ENCODE measurements around the gene FAM81A. TPM values are rescaled to one million over a fixed set of nuclear protein-coding genes. Genes with fewer than 3 reads are reported as not detected.

The FAM81A gene
- total RNA-seq, 1 donor from 2014 or later: 2.9 TPM

DNA sequence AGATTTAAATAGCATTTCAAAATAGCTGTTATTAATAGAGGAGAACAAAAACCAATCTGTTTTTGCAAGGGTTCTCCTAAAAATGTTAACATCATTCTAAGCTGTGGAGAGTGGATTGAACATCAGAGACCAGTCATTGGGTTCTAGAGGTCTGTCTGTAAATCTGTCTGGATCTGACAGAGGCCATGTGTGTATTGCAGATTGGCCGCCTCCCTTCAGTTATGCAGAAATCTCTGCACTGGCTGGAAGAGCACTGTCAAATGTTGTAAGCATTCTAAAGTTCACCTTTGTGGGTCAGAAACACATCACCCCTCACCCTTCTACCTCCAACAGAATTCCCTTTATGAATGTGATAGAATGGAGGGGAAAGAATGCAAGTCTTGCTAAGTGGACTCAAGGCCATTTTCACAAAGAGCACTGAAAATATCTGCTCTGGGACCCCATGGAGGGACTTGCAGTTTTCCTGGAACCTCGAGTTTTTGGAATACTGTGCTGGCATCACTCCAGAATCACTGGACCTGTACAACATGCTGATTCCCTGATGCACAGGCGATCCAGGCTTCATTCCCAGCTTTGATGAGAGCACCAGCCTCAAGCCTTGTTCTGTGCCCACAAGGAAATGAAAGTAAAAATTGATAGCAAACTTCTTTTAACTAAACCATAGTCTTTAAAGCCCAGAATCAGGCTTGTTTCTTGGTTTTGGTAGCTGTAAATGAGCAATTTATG lies 8.4 kb downstream of the FAM81A start:
- H3K4me3 ChIP-seq: no peak overlapping the region
- H3K27me3 ChIP-seq (ENCODE audit: low read depth): no peaks in the 10 kb centered on the region
- no peak overlapping the region for H3K27ac ChIP-seq (replicated peaks)
- no peaks in the 10 kb centered on the region for H3K9me3 ChIP-seq (replicated peaks)
- TF ChIP-seq CTCF (IDR thresholded peaks at IDR 0.05; ENCODE audit: borderline replicate concordance): no peak
- no peaks in the 10 kb centered on the region for H3K4me1 ChIP-seq
- DNase-seq: no peak
- intact Hi-C loops (cut with micrococcal nuclease): no loop called here
- no peaks in the 10 kb centered on the region for H3K36me3 ChIP-seq

GRCh38 chr15:59447367-59447766 lies 9.4 kb downstream of the FAM81A start:
- Histone ChIP-seq H3K4me1 (no peaks in the 10 kb centered on the region), H3K27ac (replicated peaks) (no peak overlapping the region)
- intact Hi-C loops (cut with micrococcal nuclease): no loop called here

GRCh38 chr15:59448871-59449270 lies 10.9 kb downstream of the FAM81A start:
- Histone ChIP-seq H3K36me3 (no peaks in the 10 kb centered on the region), H3K27ac (replicated peaks) (no peak overlapping the region), H3K27me3 (ENCODE audit: low read depth) (no peaks in the 10 kb centered on the region), H3K9me3 (replicated peaks) (no peaks in the 10 kb centered on the region), H3K4me3 (no peak overlapping the region), H3K4me1 (no peaks in the 10 kb centered on the region)
- no peak for DNase-seq
- no peak for TF ChIP-seq CTCF (IDR thresholded peaks at IDR 0.05; ENCODE audit: borderline replicate concordance)
- intact Hi-C loops (cut with micrococcal nuclease): no loop called here

More at GRCh38 chr15:59447367-59447766, 9.4 kb downstream of the FAM81A start:
- no peaks in the 10 kb centered on the region for H3K27me3 ChIP-seq (ENCODE audit: low read depth)
- H3K9me3 ChIP-seq (replicated peaks): no peaks in the 10 kb centered on the region
- no peaks in the 10 kb centered on the region for H3K36me3 ChIP-seq
- DNase-seq: no peak
- no peak overlapping the region for H3K4me3 ChIP-seq
- no peak for TF ChIP-seq CTCF (IDR thresholded peaks at IDR 0.05; ENCODE audit: borderline replicate concordance)

DNA sequence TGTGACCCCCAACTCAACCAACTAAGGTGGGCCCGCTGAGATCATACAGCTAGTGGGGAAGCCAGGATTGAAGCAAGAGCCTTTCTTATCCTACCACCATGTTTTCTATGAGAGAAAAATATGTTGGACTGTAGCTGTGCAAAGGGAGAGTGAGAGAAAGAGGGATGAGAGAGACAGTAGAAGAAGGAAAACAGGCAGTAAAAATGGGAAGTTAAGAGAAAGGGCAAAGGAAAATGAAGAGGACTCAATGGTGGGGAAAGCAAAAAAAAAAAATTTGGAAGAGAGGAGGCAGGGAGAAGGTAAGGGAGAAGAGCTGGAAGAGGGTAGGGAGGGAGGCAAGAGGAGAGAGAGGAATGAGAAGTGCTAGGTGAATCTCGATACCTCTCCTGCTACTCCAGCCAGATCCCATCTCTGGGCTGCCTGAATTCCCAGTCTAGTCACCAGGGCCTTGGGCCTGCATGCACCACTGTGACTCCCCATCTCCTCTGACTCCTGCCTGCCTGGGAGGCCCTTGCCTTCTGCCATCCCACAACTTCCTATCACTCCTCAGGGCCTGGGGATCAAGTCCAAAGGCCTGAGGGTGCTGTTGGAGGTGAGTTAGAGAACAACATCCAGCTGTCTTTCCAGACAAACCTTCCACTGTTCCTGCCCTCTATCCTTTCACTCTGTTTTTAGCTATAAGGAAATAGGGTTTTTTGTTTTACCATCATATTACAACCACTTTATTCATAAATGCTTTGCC lies 15.7 kb downstream of the FAM81A start:
- H3K9me3 ChIP-seq (replicated peaks): no peaks in the 10 kb centered on the region
- intact Hi-C loops (cut with micrococcal nuclease): no loop called here
- H3K27me3 ChIP-seq (ENCODE audit: low read depth): no peaks in the 10 kb centered on the region
- H3K36me3 ChIP-seq: no peaks in the 10 kb centered on the region
- no peak overlapping the region for H3K27ac ChIP-seq (replicated peaks)
- H3K4me3 ChIP-seq: no peak overlapping the region
- DNase-seq: no peak
- TF ChIP-seq CTCF (IDR thresholded peaks at IDR 0.05; ENCODE audit: borderline replicate concordance): no peak
- no peaks in the 10 kb centered on the region for H3K4me1 ChIP-seq

- Histone ChIP-seq H3K9me3 (replicated peaks) (peaks cover under 1% of the 10 kb centered on the region), H3K4me1 (no peaks in the 10 kb centered on the region), H3K36me3 (peaks cover 8% of the 10 kb centered on the region), H3K4me3 (no peak overlapping the region), H3K27ac (replicated peaks) (no peak overlapping the region), H3K27me3 (ENCODE audit: low read depth) (no peaks in the 10 kb centered on the region)
- no peak for TF ChIP-seq CTCF (IDR thresholded peaks at IDR 0.05; ENCODE audit: borderline replicate concordance)
- no peak for DNase-seq
- intact Hi-C loops (cut with micrococcal nuclease): no loop called here
Observed at GRCh38 chr15:59456114-59456513, 18.1 kb downstream of the FAM81A start.

All from left ventricle myocardium inferior (tissue), 1 donor.